Activated T-cell treated with anti-CD3 and anti-CD28 coated beads, Interleukin-2, amount 50 U/mL, for 1 hour (primary cell): Measurements from ENCODE around the gene TMEM108.

ENCODE experiments used
- DNase-seq: peaks from one replicate; pipeline ENCODE4 v3.0.0-alpha.2; 2020

TMEM108 gene

DNA sequence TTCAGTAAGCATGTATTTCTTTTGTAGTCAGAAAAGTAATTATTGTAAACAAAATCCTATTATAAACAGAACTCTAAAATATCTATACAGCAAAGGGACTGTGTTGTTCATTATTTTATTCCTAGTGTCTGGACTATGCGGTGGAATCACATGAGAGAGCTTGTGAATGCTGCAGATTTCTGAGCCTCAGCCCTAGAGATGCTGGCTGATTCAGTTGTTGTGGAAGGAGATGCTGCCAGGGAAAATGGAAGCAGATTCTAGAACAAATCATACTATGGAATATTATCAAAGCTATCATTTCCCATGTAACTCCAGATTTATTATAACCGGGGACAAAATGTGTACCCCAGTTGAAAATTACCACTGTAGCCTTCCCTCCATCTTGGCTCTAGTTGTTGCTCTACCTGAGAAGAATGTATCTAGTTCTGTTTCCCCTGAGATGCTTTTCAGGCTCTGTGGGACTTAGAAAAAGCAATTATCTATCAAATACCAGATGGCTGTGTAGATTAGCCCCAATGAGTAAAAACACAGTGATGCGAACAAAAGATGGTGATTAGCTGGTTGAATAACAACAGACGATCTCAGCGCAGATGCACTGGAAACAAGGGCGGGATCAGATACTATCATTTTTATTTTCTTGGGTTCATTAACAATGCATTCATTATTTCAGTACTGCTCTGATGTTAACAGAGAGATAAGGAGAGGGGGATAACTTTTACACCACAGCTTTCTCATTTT, 131.3 kb downstream of the TMEM108 start:
- no peak for DNase-seq

DNA sequence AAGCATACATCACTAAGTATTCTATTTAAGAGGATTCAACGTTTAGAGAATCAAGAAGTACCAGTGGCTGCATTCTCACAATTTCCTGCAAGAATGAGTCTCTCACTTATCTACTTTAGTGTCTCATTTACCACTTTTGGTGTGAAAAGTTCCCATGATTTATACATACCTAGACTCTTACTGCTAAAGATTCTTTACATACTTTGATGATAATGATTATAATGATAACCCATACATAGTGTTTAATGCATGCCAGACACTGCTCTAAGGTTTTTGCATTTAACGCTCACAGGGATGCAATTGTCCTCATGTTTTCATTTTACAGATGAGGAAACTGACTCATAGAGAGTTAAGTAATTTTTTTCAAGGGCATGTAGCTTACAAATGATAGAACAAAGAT, 133.6 kb downstream of the TMEM108 start:
- DNase-seq, result no peak

DNA sequence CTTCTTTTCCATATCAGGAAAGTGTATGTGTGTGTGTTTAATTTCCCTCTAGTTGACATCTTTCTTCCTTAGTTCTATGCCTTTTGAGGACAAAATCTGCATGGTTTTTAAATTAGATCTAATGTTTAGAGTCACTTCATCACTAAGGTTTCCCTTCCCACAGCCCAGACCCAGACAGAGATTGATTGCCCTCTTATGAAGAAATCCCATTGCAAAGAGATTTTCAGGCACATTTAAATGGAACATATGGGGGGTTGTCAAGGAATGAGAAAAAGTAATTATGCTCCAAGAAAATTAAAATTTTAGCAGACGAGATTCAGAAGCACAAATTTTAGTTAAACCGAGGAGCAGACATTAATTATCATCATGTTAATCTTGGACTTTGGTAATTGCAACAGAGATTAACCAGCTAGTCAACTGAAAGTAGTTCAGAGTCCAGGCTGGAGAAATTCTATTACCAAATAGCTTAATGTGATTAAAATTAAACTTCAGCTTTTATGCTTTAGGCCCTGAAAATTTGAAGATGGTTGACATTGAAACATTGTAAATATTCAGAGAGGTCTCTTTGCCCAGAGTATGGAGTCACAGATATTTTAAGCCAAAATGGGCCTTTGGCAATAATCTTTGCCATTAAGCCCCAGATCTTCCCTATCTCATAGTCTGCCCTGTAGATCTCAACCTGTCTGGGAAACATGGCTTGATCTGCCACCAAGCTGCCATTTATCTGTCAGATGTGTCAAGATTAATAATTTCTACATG, 143.4 kb downstream of the TMEM108 start:
- DNase-seq, result no peak

DNA sequence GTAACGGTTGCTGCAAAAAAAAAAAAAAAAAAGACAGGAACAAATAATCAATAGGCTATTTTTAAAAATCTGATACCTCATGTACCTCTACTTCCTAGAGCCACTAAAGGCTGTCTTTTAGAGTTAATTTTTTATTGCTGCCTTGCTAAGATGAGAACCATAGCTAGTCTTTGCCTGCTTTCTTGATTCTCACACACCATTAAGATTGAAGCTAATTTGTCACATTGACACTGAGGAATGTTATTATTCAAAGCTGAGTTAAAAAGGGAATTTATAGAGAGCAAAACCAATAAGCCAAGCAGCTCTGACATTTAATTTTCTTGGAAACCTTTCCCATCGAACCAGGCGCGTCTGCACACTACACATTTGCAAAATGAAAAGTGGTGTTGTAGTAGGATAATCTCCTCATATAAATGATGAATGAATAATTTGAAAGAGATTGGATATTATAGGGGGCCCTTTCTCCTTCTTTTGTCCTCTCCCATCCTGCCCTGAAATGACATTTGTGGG, 149.7 kb downstream of the TMEM108 start:
- DNase-seq, result no peak

DNA sequence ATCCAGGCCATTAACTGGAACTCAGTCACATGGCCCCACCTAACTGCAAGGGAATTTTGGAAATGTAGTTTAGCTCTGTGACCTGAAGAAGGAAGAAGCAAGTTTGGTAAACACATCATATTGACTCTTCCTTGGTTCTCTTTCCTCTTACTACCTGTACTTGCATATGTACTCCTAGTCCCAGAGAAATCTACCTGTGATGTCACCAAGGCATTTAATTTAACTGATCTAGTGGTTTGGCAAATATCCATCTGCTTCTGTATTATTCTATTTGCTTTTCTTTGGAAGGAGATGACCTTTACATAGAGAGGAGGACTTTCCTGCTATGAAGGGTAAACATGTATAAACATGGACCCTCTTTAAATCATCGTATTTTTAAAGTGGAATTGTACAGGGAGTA, 150.8 kb downstream of the TMEM108 start:
- no peak for DNase-seq

DNA sequence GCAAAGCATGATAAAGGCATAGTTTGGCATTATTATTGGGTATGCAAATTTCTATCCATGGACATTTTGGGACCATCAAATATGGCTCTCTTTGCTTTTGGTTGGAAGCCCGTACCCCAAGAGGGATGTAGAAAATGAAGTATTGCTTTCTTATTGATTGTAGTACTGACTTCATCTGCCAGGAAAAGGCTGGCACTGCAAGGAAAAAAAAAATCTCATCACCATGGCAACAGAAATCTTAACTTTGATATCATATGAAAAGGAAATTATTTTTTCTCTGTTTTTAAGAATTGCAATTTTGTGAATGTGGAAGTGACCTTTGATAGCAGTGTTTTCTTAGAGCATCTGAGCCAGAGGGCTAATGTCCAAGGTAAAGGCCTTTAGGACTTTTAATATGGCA, 151.7 kb downstream of the TMEM108 start:
- no peak for DNase-seq

DNA sequence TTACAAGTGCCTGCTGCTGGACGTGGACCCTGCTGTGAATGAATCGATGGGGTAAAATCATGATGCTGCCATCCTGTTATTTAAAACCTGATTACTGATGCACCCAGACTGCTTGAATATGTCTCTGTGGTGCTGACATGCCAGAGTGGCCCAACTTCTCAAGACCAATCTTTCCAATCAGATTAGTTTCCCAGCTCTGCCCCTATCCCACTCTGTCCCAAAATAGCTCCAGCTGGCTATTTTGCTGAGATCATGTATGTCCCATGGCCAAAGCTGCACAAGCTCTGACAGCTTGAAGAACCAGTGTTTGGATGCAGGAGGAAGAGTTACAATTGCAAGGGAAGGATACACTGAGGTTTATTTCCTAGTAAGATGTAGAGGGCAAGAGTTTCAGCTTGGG, 153.6 kb downstream of the TMEM108 start:
- DNase-seq, result no peak

DNA sequence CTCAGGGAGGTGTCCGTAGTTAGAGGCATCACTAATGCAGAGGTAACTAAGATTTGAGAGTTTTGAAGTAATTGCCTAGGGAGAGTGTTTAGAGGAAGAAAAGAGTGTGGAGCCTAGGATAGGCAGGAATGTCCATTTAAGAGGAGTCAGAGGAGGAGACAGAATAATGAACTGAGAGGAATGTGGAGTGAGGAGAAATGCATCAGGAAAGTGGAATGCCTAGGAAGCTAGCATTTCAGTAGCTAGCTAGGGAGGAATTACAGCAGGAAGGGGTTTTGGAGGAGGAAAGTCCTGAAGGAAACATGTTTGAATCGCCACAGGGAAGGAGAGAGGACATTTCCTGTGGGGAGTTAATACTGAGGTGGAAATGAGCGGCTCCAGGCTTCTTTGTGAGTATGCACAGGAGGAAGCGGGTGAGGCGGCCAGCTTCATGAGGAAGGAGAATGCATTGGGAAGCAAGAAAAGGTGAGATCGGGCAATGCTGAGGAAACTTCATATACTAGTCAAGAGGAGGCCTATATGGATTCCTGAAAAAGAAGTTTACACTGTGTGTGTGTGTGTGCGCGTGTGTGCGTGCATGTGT, 154.3 kb downstream of the TMEM108 start:
- DNase-seq, result no peak

DNA sequence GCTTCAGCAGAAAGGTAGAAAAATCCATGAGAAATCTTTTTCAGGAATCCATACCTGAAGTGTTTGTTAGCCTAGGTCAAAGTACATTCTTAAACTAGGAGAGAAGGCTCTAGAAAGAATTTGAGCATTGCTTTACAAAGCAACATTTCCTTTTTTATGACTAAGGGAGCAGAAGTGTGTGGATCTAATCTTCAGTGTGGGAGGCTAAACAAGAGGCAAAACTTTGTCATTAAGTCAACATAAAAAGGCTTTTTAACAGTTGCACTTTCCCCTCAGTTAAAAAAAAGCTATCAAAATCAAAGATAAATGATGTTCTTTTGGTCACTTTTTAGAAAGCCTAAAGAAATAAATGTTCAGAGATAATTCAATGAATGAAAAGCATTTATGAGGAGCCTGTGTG, 154.8 kb downstream of the TMEM108 start:
- DNase-seq, result no peak

DNA sequence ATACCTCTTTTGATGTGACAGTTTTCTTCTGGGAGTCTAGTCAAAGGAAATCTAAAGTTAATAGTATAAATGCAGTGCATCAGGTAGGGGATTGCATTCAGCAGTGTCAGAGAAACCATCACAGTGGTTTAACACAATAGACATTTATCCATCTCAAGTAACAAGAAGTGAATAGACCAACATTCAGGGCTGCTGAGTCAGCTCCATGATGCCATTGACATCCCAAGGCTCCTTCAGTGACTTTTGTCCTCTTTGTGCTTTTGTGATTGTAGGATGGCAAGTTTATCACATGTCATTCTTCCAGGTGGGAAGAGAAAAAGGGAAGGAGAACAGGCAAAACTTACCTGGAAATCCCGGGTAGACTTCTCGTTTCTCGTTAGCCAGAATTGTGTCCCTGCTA, 158.3 kb downstream of the TMEM108 start:
- DNase-seq, result no peak

DNA sequence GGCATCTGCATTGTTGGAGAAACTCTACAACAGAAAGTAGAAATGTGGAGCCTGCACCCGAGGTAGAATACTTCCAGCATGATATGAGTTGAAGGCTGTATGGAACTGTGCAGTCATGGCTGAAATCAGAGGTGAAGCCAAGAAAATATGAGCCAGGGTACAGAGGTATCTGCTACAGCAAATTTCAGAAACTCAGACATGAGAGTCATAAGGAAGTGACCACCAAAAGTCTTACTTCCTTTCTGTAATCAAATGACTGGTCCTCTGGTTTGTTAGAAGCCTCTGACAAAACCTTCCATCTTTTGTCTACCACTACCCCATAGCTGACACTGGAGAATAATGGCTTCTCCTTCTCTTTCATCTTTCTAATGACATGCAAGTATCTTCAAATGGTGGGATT, 159.4 kb downstream of the TMEM108 start:
- DNase-seq, result no peak

DNA sequence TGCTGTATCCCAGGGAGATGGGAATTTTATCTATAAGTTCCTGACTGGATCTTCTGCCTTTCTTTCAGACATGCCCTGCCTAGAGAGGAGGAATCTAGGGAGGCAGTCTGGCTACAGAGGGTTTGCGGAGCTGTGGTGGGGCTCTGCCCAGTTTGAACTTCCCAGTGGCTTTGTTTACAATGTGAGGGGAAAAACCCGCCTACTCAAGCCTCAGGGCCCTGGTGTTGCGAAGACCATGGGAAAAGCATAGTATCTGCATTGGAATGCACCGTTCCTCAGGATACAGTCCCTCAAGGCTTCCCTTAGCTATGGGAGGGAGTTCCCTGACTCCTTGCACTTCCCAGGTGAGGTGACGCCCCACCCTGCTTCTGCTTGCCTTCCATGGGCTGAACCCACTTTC, 168.7 kb downstream of the TMEM108 start:
- no peak for DNase-seq

DNA sequence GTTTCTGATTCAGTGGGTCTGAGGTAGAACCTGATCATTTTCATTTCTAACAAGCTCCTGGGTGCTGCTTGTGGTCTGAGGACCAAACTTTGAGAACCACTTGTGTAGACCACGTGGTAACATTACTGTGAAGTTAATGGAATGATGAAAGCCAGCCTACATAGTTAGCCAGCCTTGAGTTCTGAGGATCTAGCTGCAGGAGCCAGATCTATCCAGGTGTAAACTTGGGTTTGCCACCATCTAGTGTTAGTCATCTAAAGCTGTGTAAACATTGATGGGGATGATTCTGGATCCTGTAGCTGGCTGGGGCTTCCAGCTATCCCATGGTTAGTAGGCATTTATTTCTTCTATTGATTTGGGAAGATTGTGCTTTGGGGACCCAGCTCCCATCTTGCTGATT, 170.0 kb downstream of the TMEM108 start:
- DNase-seq, result no peak

DNA sequence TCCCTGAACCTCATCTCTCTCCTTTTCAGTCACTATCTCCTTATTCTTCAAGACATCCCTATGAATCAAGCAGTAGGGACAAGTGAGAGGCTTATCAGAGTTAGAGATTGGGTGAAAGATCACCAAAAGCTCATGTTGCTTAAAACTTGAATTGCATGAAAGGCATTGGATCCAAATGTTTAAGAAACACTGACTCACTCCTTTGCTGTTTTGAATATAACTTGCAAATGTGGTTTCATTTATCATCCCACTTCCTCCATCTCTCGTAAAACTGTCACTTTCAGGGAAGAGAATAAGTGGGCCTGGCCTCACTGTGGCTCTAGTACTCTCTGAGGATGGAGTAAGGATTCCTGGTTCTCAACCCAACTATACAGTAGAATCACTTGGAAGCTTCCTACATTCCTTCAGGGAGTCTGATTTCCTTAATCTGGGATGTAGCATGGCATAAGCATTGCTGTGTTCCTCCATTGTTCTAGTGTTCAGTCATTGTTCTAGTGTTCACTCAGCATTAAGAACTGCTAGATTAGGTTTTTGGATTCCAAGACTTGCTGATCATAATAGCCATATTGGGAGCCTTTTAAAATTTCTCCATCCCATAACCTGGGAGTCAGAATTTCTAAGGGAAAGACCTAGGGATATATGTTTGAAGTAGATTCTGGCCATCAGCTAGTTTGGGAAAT, 171.8 kb downstream of the TMEM108 start:
- no peak for DNase-seq

DNA sequence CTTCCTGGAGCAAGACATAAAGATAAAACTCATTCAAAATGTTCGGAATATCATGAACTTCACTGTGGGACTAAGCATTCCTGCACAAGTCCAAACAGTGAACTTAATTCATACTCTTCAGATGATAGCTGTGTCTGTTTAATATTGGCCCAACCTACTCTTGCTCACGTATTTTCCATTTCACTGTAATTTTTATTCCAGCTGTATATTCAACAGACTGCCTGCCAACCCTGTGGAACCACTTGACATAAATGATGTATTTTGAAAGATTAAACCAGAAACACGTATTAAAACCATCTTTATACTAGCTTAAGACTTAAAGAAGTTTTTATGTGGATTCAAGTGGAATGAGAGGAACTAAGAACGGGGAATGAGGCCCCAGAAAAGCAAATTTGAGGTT, 172.5 kb downstream of the TMEM108 start:
- DNase-seq, result no peak

DNA sequence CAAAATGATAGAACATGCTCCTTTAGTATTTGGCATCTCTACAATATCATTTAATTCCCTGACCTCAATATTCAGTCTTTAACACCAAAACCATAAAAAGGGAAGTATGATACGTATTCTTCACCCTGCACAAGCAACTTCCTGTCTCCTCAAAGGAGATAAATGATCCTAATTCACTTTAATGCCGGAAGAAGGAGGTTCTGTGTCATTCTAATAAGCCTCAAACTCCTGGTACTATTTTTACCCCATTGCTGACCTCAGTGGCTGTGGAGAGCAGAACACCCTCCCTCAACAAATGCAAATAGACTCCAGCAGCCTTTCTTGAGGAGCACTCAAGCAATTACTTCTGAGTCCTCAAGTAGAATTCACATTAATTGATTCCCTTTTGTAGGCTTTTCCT, 173.3 kb downstream of the TMEM108 start:
- DNase-seq, result no peak

DNA sequence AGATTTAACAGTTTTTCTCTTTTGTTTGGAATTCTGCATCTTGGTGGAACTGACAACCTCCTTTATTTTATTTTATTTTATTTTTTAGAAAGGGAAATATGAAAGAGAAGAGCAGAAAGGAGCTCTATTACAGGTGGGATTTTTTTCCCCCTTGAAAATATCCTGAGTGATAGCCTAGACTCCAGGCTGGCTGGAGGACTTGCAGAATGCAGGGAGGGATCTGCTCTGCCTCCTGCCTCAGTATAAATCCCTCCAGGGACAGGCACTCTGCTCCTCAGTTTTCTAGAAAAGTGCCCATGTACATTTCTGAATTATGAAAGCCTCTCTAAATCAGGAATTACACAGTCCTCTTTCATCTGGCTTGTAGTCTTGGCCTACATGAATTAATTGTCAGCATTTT, 173.7 kb downstream of the TMEM108 start:
- DNase-seq, result no peak

DNA sequence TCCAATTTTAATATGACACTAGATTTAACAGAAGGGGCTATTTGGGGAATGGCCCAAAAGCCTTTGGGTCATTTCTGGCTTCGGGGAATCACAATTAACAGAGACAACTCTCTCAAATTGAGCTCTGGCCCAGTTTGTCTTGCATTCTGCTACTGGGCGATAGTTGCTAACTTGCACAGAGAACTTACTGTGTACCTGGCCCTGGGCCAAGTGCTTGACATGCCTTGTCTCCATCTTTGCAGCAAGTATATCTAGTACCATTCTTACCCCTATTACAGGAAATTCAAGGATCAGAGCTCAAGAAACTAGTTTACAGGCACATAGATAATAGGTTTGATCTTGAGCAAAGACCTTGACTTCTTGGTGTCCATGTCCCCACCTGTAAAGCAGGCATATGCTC, 175.7 kb downstream of the TMEM108 start:
- no peak for DNase-seq

DNA sequence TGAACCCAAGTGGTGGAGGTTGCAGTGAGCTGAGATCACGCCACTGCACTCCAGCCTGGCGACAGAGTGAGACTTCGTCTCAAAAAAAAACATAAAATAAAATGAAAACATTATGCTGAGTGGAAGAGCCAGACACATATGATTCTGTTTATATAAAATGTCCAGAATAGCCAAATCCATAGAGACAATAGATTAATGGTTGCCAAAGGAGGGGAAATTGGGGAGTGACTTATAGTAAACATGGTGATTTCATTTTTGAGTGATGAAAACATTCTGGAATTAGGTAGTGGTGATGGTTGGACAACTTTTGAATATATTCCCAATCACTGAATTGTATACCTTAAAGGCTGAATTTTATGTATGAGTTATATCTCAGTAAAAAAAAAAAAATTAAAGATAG, 189.6 kb downstream of the TMEM108 start:
- no peak for DNase-seq

DNA sequence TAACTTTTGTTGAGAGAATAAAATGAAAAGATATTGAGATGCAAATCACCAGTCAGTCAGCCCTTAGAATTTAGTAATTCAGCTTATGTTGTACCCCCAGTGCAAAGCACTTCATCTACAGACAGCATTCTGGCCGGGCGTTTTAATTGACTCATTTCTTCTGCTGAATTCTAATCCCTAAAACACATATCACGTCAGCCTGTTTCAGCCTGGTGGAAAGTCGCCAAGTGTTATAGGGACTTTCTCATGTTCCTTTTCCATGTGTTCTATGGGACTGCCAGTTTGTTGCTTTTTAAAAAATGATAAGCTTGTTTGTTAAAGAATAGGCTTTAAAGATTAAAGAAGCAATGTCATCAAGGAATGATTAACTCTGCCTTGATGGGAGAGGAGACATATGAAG, 192.0 kb downstream of the TMEM108 start:
- no peak for DNase-seq

DNA sequence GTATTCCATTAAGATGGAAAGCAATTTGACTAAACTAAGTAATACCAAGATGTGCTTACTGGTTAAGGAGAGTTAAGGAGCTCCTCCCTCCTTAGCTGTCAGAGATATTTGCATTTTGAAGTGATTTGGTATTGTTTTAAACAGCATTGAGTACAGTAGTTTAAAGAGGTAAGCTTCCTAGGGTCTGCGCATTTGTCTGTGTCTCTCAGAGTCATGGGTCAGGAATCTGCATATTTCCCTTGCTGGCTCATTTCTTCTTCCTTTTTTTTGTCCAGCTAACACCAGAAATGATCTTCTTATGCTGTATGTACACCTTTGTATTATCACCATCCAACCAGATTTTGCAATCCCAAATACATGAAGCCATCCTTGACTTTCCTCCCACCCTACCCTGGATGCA, 198.7 kb downstream of the TMEM108 start:
- DNase-seq, result no peak

DNA sequence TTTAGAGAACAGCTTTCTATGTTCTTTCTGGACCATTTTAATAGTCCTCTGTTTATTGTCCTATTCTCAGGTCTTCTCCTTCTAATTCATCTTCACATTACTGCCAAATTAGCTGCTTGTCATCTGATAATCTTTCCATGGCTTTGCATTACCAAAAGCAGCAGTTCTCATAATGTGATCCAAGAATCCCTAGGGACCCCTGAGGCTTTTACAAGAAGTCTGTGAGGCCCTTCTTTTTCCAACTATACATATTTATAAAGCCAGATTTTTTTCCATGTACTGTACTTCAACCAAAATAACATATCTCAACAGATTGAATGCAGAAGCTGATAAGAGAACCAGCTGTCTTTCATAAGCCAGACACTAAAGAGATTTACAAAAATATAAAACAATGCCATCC, 199.2 kb downstream of the TMEM108 start:
- DNase-seq, result no peak

DNA sequence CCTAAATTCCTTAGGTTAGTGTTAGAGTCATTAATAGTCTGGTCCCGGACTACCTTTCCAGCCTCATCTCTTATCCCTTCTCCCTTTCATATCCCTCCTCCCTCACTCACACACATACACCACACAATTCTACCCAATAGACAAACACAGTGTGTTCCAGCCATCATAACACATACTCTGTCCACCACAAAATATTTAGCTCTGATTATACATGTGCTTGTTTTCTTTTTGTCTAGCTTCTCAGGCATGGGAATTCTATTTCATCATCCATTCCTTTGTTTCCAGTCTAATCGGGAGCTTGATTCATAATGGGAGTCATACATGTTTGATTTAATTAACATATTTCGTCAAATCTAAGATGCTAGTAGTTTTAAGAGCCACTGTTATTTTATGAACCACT, 199.8 kb downstream of the TMEM108 start:
- DNase-seq, result no peak

DNA sequence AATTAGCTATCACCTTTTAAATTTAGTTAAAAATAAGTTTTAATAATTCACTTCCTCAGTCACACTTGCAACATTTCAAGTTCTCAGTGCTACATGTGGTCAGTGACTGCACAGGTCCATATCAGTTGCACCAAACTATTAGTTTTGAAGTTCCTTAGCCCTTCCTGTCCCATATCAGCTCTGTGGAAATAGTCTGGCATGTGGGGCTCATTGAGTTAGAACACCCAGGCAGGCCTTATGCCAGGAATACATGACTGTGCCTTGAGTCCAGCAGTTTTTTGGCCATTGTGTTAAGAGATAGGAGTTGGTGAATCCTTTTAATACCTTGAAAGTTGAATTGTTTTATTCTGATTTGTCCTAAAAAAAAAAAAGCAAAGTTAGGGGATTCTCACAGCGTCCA, 207.9 kb downstream of the TMEM108 start:
- no peak for DNase-seq
